Measurements from ENCODE around the gene HLA-DOA.

DNA sequence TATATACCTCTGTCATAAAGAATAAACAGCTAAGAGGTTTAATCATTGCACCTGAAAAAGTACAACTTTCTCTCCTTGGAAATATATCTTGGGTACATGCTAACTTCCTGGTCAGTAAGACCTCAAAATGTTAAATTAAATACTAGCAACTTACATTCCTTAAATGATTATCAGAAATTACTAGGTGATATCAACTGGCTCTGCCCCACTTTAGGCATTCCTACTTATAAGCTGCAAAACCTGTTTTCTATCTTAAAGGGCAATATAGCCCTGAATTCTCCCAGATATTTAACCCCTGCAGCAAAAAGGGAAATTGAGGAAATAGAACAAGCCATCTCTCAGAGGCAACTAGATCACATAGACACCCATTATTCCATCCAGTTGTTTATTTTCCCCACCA lies 43.2 kb upstream of the HLA-DOA start:
- TF ChIP-seq, protein P1, sequence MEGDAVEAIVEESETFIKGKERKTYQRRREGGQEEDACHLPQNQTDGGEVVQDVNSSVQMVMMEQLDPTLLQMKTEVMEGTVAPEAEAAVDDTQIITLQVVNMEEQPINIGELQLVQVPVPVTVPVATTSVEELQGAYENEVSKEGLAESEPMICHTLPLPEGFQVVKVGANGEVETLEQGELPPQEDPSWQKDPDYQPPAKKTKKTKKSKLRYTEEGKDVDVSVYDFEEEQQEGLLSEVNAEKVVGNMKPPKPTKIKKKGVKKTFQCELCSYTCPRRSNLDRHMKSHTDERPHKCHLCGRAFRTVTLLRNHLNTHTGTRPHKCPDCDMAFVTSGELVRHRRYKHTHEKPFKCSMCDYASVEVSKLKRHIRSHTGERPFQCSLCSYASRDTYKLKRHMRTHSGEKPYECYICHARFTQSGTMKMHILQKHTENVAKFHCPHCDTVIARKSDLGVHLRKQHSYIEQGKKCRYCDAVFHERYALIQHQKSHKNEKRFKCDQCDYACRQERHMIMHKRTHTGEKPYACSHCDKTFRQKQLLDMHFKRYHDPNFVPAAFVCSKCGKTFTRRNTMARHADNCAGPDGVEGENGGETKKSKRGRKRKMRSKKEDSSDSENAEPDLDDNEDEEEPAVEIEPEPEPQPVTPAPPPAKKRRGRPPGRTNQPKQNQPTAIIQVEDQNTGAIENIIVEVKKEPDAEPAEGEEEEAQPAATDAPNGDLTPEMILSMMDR (IDR thresholded peaks at IDR 0.05; ENCODE audit: insufficient read depth, low read depth, low read length): no peak
- no peak for TF ChIP-seq EZH2 (IDR thresholded peaks at IDR 0.05; ENCODE audit: insufficient read depth, low read length)

Measured in astrocyte (in vitro differentiated cells and primary cell).